HEK293T (cell line): Measurements from ENCODE around the gene APBA1.

Source experiments
- CTCF ChIA-PET: fragments of 350-600 bp; formaldehyde crosslinking; extraction: SDS; loops from one replicate; lab custom pipeline; 2021; ENCODE audit warnings: antibody characterized with exemption, inconsistent platforms; lab: Yijun Ruan, JAX
- POLR2A ChIA-PET: fragments of 350-600 bp; formaldehyde crosslinking; extraction: SDS; loops from one replicate; lab custom pipeline; 2020; ENCODE audit warnings: antibody characterized with exemption, inconsistent platforms; lab: Yijun Ruan, JAX
- DNase-seq: peaks from one replicate; pipeline ENCODE4 v3.0.0; 2012; ENCODE audit warnings: mixed read lengths; ENCODE audit errors: extremely low spot score
- ARNT ChIP-seq: fragments of 450-650 bp; IDR thresholded peaks from 2 replicates; pipeline ENCODE4 v1.6.1; 2017; ENCODE audit warnings: mild to moderate bottlenecking
- BHLHE40 ChIP-seq: fragments of 450-650 bp; IDR thresholded peaks from 2 replicates; pipeline ENCODE4 v1.6.1; 2016; ENCODE audit warnings: mild to moderate bottlenecking, moderate library complexity, borderline replicate concordance
- CTBP1 ChIP-seq: fragments of 450-650 bp; IDR thresholded peaks from 2 replicates; pipeline ENCODE4 v1.6.1; 2016; ENCODE audit warnings: borderline replicate concordance
- ELF4 ChIP-seq: fragments of 450-650 bp; IDR thresholded peaks from 2 replicates; pipeline ENCODE4 v1.6.1; 2017; ENCODE audit warnings: antibody characterized with exemption
- FOXA1 ChIP-seq: fragments of 450-650 bp; IDR thresholded peaks from 2 replicates; pipeline ENCODE4 v1.6.1; 2016; ENCODE audit warnings: mild to moderate bottlenecking
- FOXK2 ChIP-seq: fragments of 450-650 bp; IDR thresholded peaks from 2 replicates; pipeline ENCODE4 v1.6.1; 2016; ENCODE audit warnings: mild to moderate bottlenecking
- FOXM1 ChIP-seq: fragments of 450-650 bp; IDR thresholded peaks from 2 replicates; pipeline ENCODE4 v1.6.1; 2017; ENCODE audit warnings: mild to moderate bottlenecking, borderline replicate concordance
- HDGF ChIP-seq: fragments of 450-650 bp; IDR thresholded peaks from 2 replicates; pipeline ENCODE4 v1.6.1; 2017; ENCODE audit warnings: antibody characterized with exemption, borderline replicate concordance
- L3MBTL2 ChIP-seq: fragments of 450-650 bp; conservative IDR thresholded peaks from 2 replicates; pipeline ENCODE4 v1.6.1; 2016; ENCODE audit warnings: mild to moderate bottlenecking
- LEF1 ChIP-seq: fragments of 450-650 bp; IDR thresholded peaks from 2 replicates; pipeline ENCODE4 v1.6.1; 2017; ENCODE audit warnings: mild to moderate bottlenecking, borderline replicate concordance
- NFRKB ChIP-seq: fragments of 450-650 bp; IDR thresholded peaks from 2 replicates; pipeline ENCODE4 v1.6.1; 2016; ENCODE audit warnings: mild to moderate bottlenecking, moderate library complexity
- SP1 ChIP-seq: fragments of 450-650 bp; IDR thresholded peaks from 2 replicates; pipeline ENCODE4 v1.6.1; 2017
- SUZ12 ChIP-seq: fragments of 450-650 bp; IDR thresholded peaks from 2 replicates; pipeline ENCODE4 v1.6.1; 2016; ENCODE audit warnings: mild to moderate bottlenecking
- TARDBP ChIP-seq: fragments of 450-650 bp; IDR thresholded peaks from 2 replicates; pipeline ENCODE4 v1.6.1; 2016
- ZNF384 ChIP-seq: fragments of 450-650 bp; IDR thresholded peaks from 2 replicates; pipeline ENCODE4 v1.6.1; 2016
- TF ChIP-seq, protein P1 (sequence below): fragments of 450-650 bp; IDR thresholded peaks from 2 replicates; pipeline ENCODE4 v1.6.1; 2016

Gene APBA1

DNA sequence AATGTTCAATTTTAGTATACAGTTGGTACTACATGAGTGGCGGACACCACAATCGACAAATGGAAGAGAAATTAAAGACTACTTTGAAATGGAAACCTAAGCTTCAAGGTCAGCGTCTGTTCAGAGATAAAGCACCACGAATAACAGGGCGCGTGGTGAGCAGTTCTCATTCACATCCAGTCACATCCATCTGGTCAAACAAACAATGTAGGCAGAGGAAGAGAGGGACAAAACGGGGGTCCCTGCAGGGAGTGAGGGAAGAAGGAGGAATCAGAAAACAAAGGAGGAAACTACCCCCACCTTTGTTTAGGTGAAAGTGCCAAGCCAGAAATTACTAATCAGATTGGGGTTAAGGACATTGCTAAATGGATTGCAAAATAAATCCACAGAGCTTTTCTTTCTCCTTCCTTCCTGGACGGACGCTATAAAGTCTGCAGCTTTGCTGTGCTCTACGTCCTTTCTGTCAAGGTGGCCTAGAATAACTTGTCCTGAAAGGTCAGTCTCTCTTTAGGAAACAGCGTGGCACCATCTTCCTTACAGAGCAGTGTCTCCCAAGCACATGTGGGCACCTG is 208.6 kb downstream of the APBA1 start:
- ChIA-PET POLR2A (no interaction called here), CTCF (interaction anchor here (0.6 to 0.9 kb wide), 2 partner anchors 18 to 87 kb away, joined by 3 read pairs; no protein-coding TSS in a partner anchor)
- TF ChIP-seq CTBP1: no peak
- TF ChIP-seq FOXA1: no peak
- TF ChIP-seq, protein P1, sequence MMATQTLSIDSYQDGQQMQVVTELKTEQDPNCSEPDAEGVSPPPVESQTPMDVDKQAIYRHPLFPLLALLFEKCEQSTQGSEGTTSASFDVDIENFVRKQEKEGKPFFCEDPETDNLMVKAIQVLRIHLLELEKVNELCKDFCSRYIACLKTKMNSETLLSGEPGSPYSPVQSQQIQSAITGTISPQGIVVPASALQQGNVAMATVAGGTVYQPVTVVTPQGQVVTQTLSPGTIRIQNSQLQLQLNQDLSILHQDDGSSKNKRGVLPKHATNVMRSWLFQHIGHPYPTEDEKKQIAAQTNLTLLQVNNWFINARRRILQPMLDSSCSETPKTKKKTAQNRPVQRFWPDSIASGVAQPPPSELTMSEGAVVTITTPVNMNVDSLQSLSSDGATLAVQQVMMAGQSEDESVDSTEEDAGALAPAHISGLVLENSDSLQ: no peak
- TF ChIP-seq L3MBTL2: no peak
- no peak for TF ChIP-seq LEF1
- TF ChIP-seq SUZ12: no peak
- no peak for TF ChIP-seq FOXM1
- no peak for TF ChIP-seq BHLHE40
- TF ChIP-seq FOXK2: no peak
- TF ChIP-seq ELF4: no peak
- TF ChIP-seq ARNT: no peak
- no peak for TF ChIP-seq TARDBP
- TF ChIP-seq SP1: no peak
- TF ChIP-seq HDGF: no peak
- TF ChIP-seq NFRKB: no peak
- no peak for TF ChIP-seq ZNF384
- no peak for DNase-seq

GRCh38 chr9:69462394-69462793 is 209.8 kb downstream of the APBA1 start:
- CTCF ChIA-PET: no interaction called here
- no peak for TF ChIP-seq HDGF
- no peak for TF ChIP-seq ELF4
- no peak for TF ChIP-seq TARDBP
- TF ChIP-seq NFRKB: no peak
- no peak for TF ChIP-seq FOXA1
- TF ChIP-seq FOXM1: no peak
- TF ChIP-seq LEF1: no peak
- no peak for TF ChIP-seq SP1
- no peak for TF ChIP-seq ZNF384
- TF ChIP-seq SUZ12: no peak
- no peak for TF ChIP-seq FOXK2
- POLR2A ChIA-PET: no interaction called here
- no peak for DNase-seq

DNA sequence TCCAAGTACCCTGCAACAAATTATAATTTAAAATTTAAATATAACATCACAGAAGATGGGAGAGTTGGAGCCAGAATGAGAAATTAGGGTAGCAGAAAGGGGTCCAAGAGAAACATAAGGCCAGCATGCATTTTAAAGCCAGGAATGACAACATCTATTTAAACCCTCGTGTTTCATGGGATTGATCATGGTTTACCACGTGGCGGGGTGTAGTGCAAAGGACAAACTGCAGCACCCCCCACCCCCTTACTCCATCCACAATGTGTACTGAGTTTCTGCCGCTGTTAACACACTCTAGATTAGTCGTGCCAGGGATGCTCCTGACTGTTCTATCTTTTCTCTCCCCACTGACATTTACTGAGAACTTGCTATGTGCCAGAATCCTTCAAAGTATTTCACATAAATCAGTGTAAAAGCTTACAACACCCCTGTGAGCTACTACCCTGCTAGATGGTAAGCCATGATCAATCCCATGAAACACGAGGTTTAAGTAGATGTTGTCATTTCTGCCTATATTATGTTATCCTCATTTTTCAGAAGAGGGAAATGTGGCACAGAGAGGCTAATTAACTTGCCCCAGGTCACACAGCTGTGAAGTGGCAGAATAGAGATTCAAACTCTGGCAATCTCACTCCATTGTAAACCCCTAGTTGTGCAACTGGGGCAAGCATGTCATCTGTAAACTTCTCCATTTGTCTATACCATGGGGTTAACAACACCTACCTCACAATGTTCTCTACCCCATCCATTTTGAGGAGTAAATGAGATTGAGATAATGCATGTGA is 210.9 kb downstream of the APBA1 start:
- ChIA-PET CTCF (no interaction called here), POLR2A (no interaction called here)
- no peak for DNase-seq
- no peak for TF ChIP-seq BHLHE40
- no peak for TF ChIP-seq L3MBTL2
- TF ChIP-seq SUZ12: no peak
- no peak for TF ChIP-seq HDGF
- TF ChIP-seq ZNF384: no peak
- no peak for TF ChIP-seq FOXA1
- TF ChIP-seq ELF4: no peak
- no peak for TF ChIP-seq SP1
- TF ChIP-seq FOXK2: no peak
- no peak for TF ChIP-seq CTBP1

GRCh38 chr9:69460012-69460411 is 212.2 kb downstream of the APBA1 start:
- TF ChIP-seq TARDBP (no peak), ELF4 (no peak), HDGF (no peak), ARNT (no peak), ZNF384 (no peak), L3MBTL2 (no peak), SP1 (no peak), FOXM1 (no peak), NFRKB (no peak), FOXA1 (no peak), CTBP1 (no peak), FOXK2 (no peak), LEF1 (no peak), SUZ12 (no peak), BHLHE40 (no peak)
- TF ChIP-seq, protein P1: no peak
- POLR2A ChIA-PET: no interaction called here
- no peak for DNase-seq
- CTCF ChIA-PET: no interaction called here

GRCh38 chr9:69458176-69458575 is 214.0 kb downstream of the APBA1 start:
- no peak for DNase-seq
- TF ChIP-seq LEF1 (no peak), SP1 (no peak), FOXA1 (no peak), FOXK2 (no peak), ELF4 (no peak)
- TF ChIP-seq, protein P1: no peak
- POLR2A ChIA-PET: no interaction called here
- CTCF ChIA-PET: no interaction called here

DNA sequence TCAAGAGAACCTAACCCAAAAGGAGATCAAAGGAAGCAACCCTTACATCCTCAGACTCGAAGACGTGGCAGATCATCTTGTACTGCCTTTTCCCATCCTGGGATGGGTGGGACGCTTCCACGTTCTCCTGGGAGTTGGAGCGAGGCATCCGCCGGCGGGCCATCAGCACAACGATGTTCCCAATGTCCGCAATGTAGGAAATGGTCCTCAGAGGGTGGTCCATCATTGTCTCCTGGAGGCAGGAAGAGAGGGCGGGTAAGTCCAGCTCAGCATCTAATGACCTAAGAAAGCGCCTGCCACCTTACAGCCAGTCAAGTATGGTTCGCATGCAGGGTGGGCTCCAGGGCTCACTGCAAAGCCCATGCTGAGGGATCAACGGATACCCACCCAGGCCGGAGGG is 216.0 kb downstream of the APBA1 start:
- no peak for DNase-seq
- ChIA-PET CTCF (no interaction called here), POLR2A (no interaction called here)
- no peak for TF ChIP-seq ZNF384
- TF ChIP-seq, protein P1: no peak
